H9 (cell line): ENCODE results near the gene RMND5A. TPM values are rescaled to one million over a fixed set of nuclear protein-coding genes. Genes with fewer than 3 reads are reported as not detected.

Experiments
- DNase-seq: peaks from one replicate; pipeline ENCODE4 v3.0.0-alpha.2; 2017
- H2AFZ ChIP-seq: one replicate; pipeline ENCODE4 v1.6.1; 2013; ENCODE audit warnings: mild to moderate bottlenecking, low read length, control low read depth, moderate library complexity
- H2AK5ac ChIP-seq: 2 replicates; pipeline ENCODE4 v1.6.1; 2013; ENCODE audit warnings: low read length, control low read depth, mixed read lengths; ENCODE audit not compliant: insufficient read length
- H2BK120ac ChIP-seq: one replicate; pipeline ENCODE4 v1.6.1; 2013; ENCODE audit warnings: low read depth, mild to moderate bottlenecking, low read length, control low read depth, inconsistent platforms; ENCODE audit not compliant: poor library complexity, severe bottlenecking
- H2BK12ac ChIP-seq: 2 replicates; pipeline ENCODE4 v1.6.1; 2013; ENCODE audit warnings: low read length, control low read depth, mixed read lengths, low read depth; ENCODE audit not compliant: insufficient read length
- H2BK15ac ChIP-seq: 2 replicates; pipeline ENCODE4 v1.6.1; 2013; ENCODE audit warnings: low read depth, low read length, control low read depth
- H2BK20ac ChIP-seq: one replicate; pipeline ENCODE4 v1.6.1; 2013; ENCODE audit warnings: low read depth, mild to moderate bottlenecking, low read length, control low read depth, inconsistent platforms; ENCODE audit not compliant: poor library complexity, severe bottlenecking
- H2BK5ac ChIP-seq: 2 replicates; pipeline ENCODE4 v1.6.1; 2013; ENCODE audit warnings: low read length, control low read depth, mixed read lengths; ENCODE audit not compliant: insufficient read length
- H3K14ac ChIP-seq: 2 replicates; pipeline ENCODE4 v1.6.1; 2013; ENCODE audit warnings: low read length, control low read depth; ENCODE audit not compliant: insufficient read depth
- H3K18ac ChIP-seq: 2 replicates; pipeline ENCODE4 v1.6.1; 2013; ENCODE audit warnings: low read depth, mild to moderate bottlenecking, mixed read lengths, low read length, control low read depth; ENCODE audit not compliant: insufficient read length
- H3K23ac ChIP-seq: 2 replicates; pipeline ENCODE4 v1.6.1; 2013; ENCODE audit warnings: low read length, control low read depth, mixed read lengths, low read depth; ENCODE audit not compliant: insufficient read length
- H3K23me2 ChIP-seq: 2 replicates; pipeline ENCODE4 v1.6.1; 2013; ENCODE audit warnings: low read depth, mild to moderate bottlenecking, mixed read lengths, low read length, control low read depth; ENCODE audit not compliant: insufficient read length, poor library complexity, severe bottlenecking
- H3K27ac ChIP-seq: 2 replicates; pipeline ENCODE4 v1.5.1; 2013; ENCODE audit warnings: low read length, control low read depth, mixed read lengths, low read depth; ENCODE audit not compliant: insufficient read length
- H3K27me3 ChIP-seq: 2 replicates; pipeline ENCODE4 v1.6.1; 2013; ENCODE audit warnings: low read length, control low read depth, inconsistent platforms; ENCODE audit not compliant: insufficient read depth
- H3K4ac ChIP-seq: 2 replicates; pipeline ENCODE4 v1.6.1; 2013; ENCODE audit warnings: low read depth, mild to moderate bottlenecking, control low read depth, inconsistent platforms, low read length, moderate library complexity
- H3K4me1 ChIP-seq: 2 replicates; pipeline ENCODE4 v1.6.1; 2013; ENCODE audit warnings: low read length, control low read depth, inconsistent platforms; ENCODE audit not compliant: insufficient read depth
- H3K4me2 ChIP-seq: 2 replicates; pipeline ENCODE4 v1.6.1; 2013; ENCODE audit warnings: low read length, control low read depth, mixed read lengths; ENCODE audit not compliant: insufficient read length, insufficient read depth
- H3K56ac ChIP-seq: 2 replicates; pipeline ENCODE4 v1.6.1; 2013; ENCODE audit warnings: low read depth, mild to moderate bottlenecking, mixed read lengths, low read length, control low read depth; ENCODE audit not compliant: insufficient read length
- H3K79me1 ChIP-seq: 2 replicates; pipeline ENCODE4 v1.6.1; 2013; ENCODE audit warnings: low read depth, mild to moderate bottlenecking, moderate library complexity, low read length, control low read depth, inconsistent platforms; ENCODE audit not compliant: insufficient read depth, poor library complexity, severe bottlenecking
- H3K79me2 ChIP-seq: 2 replicates; pipeline ENCODE4 v1.6.1; 2013; ENCODE audit warnings: low read length, control low read depth, inconsistent platforms; ENCODE audit not compliant: insufficient read depth
- H3K9ac ChIP-seq: 2 replicates; pipeline ENCODE4 v1.6.1; 2013; ENCODE audit warnings: low read length, control low read depth, mixed read lengths; ENCODE audit not compliant: insufficient read length; ENCODE audit errors: extremely low read depth
- H3K9me3 ChIP-seq: one replicate; pipeline ENCODE4 v1.6.1; 2013; ENCODE audit warnings: low read depth, low read length, inconsistent platforms; ENCODE audit not compliant: control insufficient read depth
- H3T11ph ChIP-seq: one replicate; pipeline ENCODE4 v1.6.1; 2013; ENCODE audit warnings: mild to moderate bottlenecking, low read length, control low read depth, inconsistent platforms
- H4K20me1 ChIP-seq: one replicate; pipeline ENCODE4 v1.6.1; 2013; ENCODE audit not compliant: control insufficient read depth, insufficient read length, insufficient read depth
- H4K5ac ChIP-seq: 2 replicates; pipeline ENCODE4 v1.6.1; 2013; ENCODE audit warnings: low read depth, mild to moderate bottlenecking, mixed read lengths, low read length, control low read depth; ENCODE audit not compliant: insufficient read length
- H4K8ac ChIP-seq: replicated peaks from 2 replicates; pipeline ENCODE4 v1.6.1; 2013; ENCODE audit warnings: low read length, control low read depth, mixed read lengths, low read depth; ENCODE audit not compliant: insufficient read length
- H4K91ac ChIP-seq: 2 replicates; pipeline ENCODE4 v1.6.1; 2013; ENCODE audit warnings: low read depth, mild to moderate bottlenecking, moderate library complexity, mixed read lengths, low read length, control low read depth; ENCODE audit not compliant: insufficient read length
- H3K27ac Mint-ChIP-seq, 3 experiments: 2 replicates in 2 of 3; 3 replicates in 1 of 3; pipeline ENCODE4 v1.8.0; 2020 to 2021; ENCODE audit warnings: mixed read lengths in 3 of 3, mild to moderate bottlenecking in 1 of 3, moderate library complexity in 1 of 3
- H3K27me3 Mint-ChIP-seq: 2 replicates; pipeline ENCODE4 v1.8.0; 2021; ENCODE audit warnings: low read depth, mild to moderate bottlenecking, moderate library complexity, mixed read lengths
- H3K36me3 Mint-ChIP-seq, 3 experiments: 2 replicates in 2 of 3; 3 replicates in 1 of 3; pipeline ENCODE4 v1.8.0; 2020 to 2021; ENCODE audit warnings: low read depth in 3 of 3, mixed read lengths in 3 of 3; ENCODE audit not compliant: insufficient read depth in 1 of 3
- H3K4me1 Mint-ChIP-seq, 2 experiments: 2 replicates each; pipeline ENCODE4 v1.8.0; 2020; ENCODE audit warnings: mixed read lengths in 2 of 2
- H3K4me3 Mint-ChIP-seq, 2 experiments: 2 replicates in 1 of 2; 3 replicates in 1 of 2; pipeline ENCODE4 v1.8.0; 2020 to 2021; ENCODE audit warnings: mild to moderate bottlenecking in 2 of 2, mixed read lengths in 2 of 2, moderate library complexity in 1 of 2
- H3K9me3 Mint-ChIP-seq, 2 experiments: 2 replicates in 1 of 2; 3 replicates in 1 of 2; pipeline ENCODE4 v1.8.0; 2020; ENCODE audit warnings: mild to moderate bottlenecking in 2 of 2, mixed read lengths in 2 of 2, moderate library complexity in 1 of 2
- CTCF ChIP-seq: fragments of 200-600 bp; sonication (generic); conservative IDR thresholded peaks from 3 replicates; pipeline ENCODE4 v1.8.0; 2021; ENCODE audit warnings: antibody characterized with exemption, mild to moderate bottlenecking
- WGBS: extraction: QIAGEN DNeasy Blood & Tissue Kit; methylation state at CpG from one replicate; pipeline ENCODE4 v1.1.7; 2013; ENCODE audit warnings: missing lambda C conversion rate, low lambda C conversion rate, mixed read lengths; ENCODE audit not compliant: insufficient read length; ENCODE audit errors: extremely low coverage; 5-methylcytosine and 5-hydroxymethylcytosine counted together
- total RNA-seq: library from RNA; stranded (reverse); gene quantifications from 2 replicates; pipeline ENCODE4 v1.2.1, GENCODE V29; 2021

Gene RMND5A
- total RNA-seq, 1 experiment from 2014 or later: 48.8 TPM

DNA sequence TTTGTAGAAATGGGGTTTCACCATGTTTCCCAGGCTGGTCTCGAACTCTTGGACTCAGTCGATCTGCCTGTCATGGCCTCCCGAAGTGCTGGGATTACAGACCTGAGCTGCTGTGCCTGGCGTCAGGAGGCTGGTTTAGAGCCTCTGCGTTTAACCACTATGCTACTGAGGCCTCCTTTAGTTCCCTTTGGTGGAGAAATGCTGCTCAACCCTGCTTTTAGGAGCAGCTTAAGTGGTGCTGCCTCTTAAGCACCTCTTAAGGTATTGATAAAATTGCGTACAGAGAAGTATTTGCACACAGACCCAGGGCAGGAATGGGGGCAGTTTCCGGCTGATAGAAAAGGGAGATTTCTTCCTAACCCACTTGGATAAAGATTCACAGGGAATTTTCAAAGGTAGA lies 62.7 kb downstream of the RMND5A start:
- no peak overlapping the region for H3K14ac ChIP-seq
- H3K4me2 ChIP-seq: no peak overlapping the region
- no peak overlapping the region for H2BK12ac ChIP-seq
- H3K23me2 ChIP-seq: no peaks in the 10 kb centered on the region
- no peak overlapping the region for H3T11ph ChIP-seq
- no peak overlapping the region for H3K9ac ChIP-seq
- Mint-ChIP-seq H3K27ac (no peak overlapping the region), H3K4me1 (no peaks in the 10 kb centered on the region), H3K9me3 (no peaks in the 10 kb centered on the region), H3K27me3 (peaks cover 34% of the 10 kb centered on the region), H3K36me3 (no peaks in the 10 kb centered on the region), H3K4me3 (no peak overlapping the region)
- no peak overlapping the region for H3K56ac ChIP-seq
- DNase-seq: no peak
- no peaks in the 10 kb centered on the region for H3K4me1 ChIP-seq
- no peak overlapping the region for H2BK5ac ChIP-seq
- no peak overlapping the region for H2BK20ac ChIP-seq
- no peak overlapping the region for H3K27ac ChIP-seq
- no peak overlapping the region for H3K18ac ChIP-seq
- H2AK5ac ChIP-seq: no peak overlapping the region
- H2AFZ ChIP-seq: no peak overlapping the region
- H3K79me2 ChIP-seq: no peaks in the 10 kb centered on the region
- H4K20me1 ChIP-seq: no peaks in the 10 kb centered on the region
- no peaks in the 10 kb centered on the region for H3K79me1 ChIP-seq
- H3K9me3 ChIP-seq: no peaks in the 10 kb centered on the region
- TF ChIP-seq CTCF: no peak
- H3K27me3 ChIP-seq: peaks cover 2% of the 10 kb centered on the region; the same call in 1 of the 2 replicates
- H3K4ac ChIP-seq: no peak overlapping the region
- H4K8ac ChIP-seq: no peak overlapping the region
- no peak overlapping the region for H4K91ac ChIP-seq
- no peak overlapping the region for H3K23ac ChIP-seq
- H2BK120ac ChIP-seq: no peak overlapping the region
- no peak overlapping the region for H2BK15ac ChIP-seq
- WGBS: no CpG with 5 or more reads among the region's 7 CpGs
- no peak overlapping the region for H4K5ac ChIP-seq
